GM12801 (cell line): Measurements from ENCODE around the gene TOMM5.

Experiments used
- CTCF ChIP-seq: IDR thresholded peaks from one replicate; pipeline ENCODE4 v1.5.1; 2011; ENCODE audit warnings: control low read depth; ENCODE audit not compliant: insufficient read length; ENCODE audit errors: extremely low read depth

The TOMM5 gene

GRCh38 chr9:37592108-37592951 lies at the start of gene TOMM5:
Gene TOMM5, minus strand, starts transcription at chr9:37592597. Its CDS starts 65 bp downstream, at chr9:37592532.
- no peak for TF ChIP-seq CTCF

GRCh38 chr9:37641331-37641730 lies 48.9 kb upstream of the TOMM5 start:
- no peak for TF ChIP-seq CTCF

GRCh38 chr9:37640246-37640645 lies 47.8 kb upstream of the TOMM5 start:
- TF ChIP-seq CTCF: no peak

- TF ChIP-seq CTCF: no peak
These were observed 47.4 kb upstream of the TOMM5 start for GRCh38 chr9:37639841-37640240.

GRCh38 chr9:37639109-37639762 lies 46.8 kb upstream of the TOMM5 start:
- TF ChIP-seq CTCF: no peak

GRCh38 chr9:37636511-37637448 lies 44.4 kb upstream of the TOMM5 start:
- no peak for TF ChIP-seq CTCF

- TF ChIP-seq CTCF: no peak
These were observed 43.4 kb upstream of the TOMM5 start for GRCh38 chr9:37635808-37636207.
